BLaER1 treated with 17β-estradiol and CSF1 and Interleukin-3, amounts not matched to agents 10 nM and 100 nM (cell line): ENCODE results near the gene MICAL1.

Experiments
- H3K27ac ChIP-seq, 11 experiments: shearing (Covaris generic); formaldehyde crosslinking; 2 replicates each; pipeline ENCODE4 v1.8.1; 2022
- H3K27me3 ChIP-seq, 11 experiments: shearing (Covaris generic); formaldehyde crosslinking; 2 replicates each; pipeline ENCODE4 v1.8.1; 2022
- H3K36me3 ChIP-seq, 11 experiments: shearing (Covaris generic); formaldehyde crosslinking; 2 replicates each; pipeline ENCODE4 v1.8.1; 2022
- H3K4me1 ChIP-seq, 10 experiments: shearing (Covaris generic); formaldehyde crosslinking; 2 replicates each; pipeline ENCODE4 v1.8.1; 2022
- H3K4me2 ChIP-seq, 11 experiments: shearing (Covaris generic); formaldehyde crosslinking; 2 replicates each; pipeline ENCODE4 v1.8.1; 2022
- H3K4me3 ChIP-seq, 10 experiments: shearing (Covaris generic); formaldehyde crosslinking; 2 replicates each; pipeline ENCODE4 v1.8.1; 2022
- H3K9ac ChIP-seq, 11 experiments: shearing (Covaris generic); formaldehyde crosslinking; 2 replicates each; pipeline ENCODE4 v1.8.1; 2022
- H3K9me3 ChIP-seq, 11 experiments: shearing (Covaris generic); formaldehyde crosslinking; replicated peaks in 1 of 11; 2 replicates each; pipeline ENCODE4 v1.8.1; 2022
- H4K20me1 ChIP-seq, 11 experiments: shearing (Covaris generic); formaldehyde crosslinking; 2 replicates each; pipeline ENCODE4 v1.8.1; 2022
- Cebpa-rat ChIP-seq, 11 experiments: shearing (Covaris generic); IDR thresholded peaks; 2 replicates each; pipeline ENCODE4 v1.8.1; 2022

Gene MICAL1

DNA sequence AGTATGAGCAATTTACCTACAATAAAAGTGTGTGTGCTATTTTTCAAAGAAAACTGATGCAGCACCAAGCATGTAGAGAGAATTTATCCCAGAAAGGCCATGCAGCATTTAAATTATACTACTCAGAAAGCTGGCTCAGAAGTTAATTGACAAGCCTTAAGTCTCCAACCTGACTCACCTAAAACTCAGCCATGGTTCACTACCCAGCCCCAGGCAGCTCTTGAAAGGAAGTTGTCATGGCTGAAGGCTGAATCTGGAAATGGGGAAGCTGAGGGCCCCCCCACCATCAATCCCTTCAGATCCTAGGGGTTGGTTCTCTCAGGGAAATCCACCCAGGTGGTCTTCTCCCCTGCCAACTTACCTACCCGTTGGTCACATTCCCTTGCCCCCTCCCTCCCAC is 34.8 kb downstream of the MICAL1 start:
- H3K9ac ChIP-seq: no peak overlapping the region
- H3K27ac ChIP-seq: no peak overlapping the region
- no peaks in the 10 kb centered on the region for H3K9me3 ChIP-seq
- H3K4me3 ChIP-seq: no peak overlapping the region
- peak overlapping the region in 5 of 11 experiments; percentile 2 to 35 (median 10); a peak in 3 of 22 replicates for H3K4me2 ChIP-seq
- TF ChIP-seq Cebpa-rat (IDR thresholded peaks at IDR 0.05): no peak
- H3K4me1 ChIP-seq: peaks cover 5 to 30% (median 23%) of the 10 kb centered on the region in 10 experiments; a peak in 18 of 20 replicates
- H3K36me3 ChIP-seq: no peaks in the 10 kb centered on the region
- H3K27me3 ChIP-seq: no peaks in the 10 kb centered on the region
- no peaks in the 10 kb centered on the region for H4K20me1 ChIP-seq

DNA sequence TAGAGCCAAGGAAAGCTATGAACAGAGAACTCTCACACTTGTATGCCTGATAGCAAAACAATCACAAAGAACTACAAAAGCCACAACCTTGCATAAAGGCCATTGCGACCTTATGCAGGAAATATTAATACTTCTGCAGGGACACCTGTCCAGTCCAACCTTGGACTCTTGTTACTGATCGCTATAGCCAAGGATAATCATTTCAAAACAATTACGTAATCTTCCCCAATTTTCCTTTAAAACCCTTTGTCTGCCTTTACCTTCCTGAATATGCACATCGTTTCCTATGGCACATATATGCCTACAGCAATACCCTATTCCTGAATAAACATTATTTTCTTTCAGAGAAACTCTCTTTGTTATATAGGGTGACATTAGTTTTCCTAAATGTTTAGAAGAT is 37.9 kb downstream of the MICAL1 start:
- TF ChIP-seq Cebpa-rat (IDR thresholded peaks at IDR 0.05): peak in 2 of 11 experiments; percentile 27 to 35; a peak in 3 of 22 replicates
- no peak overlapping the region for H3K9ac ChIP-seq
- no peak overlapping the region for H3K27ac ChIP-seq
- H3K4me3 ChIP-seq: no peak overlapping the region
- no peaks in the 10 kb centered on the region for H4K20me1 ChIP-seq
- H3K4me1 ChIP-seq: peaks cover 0 to 9% (median 6%) of the 10 kb centered on the region in 10 experiments; a peak in 12 of 20 replicates
- H3K9me3 ChIP-seq: peaks cover 0 to 10% (median 0%) of the 10 kb centered on the region in 11 experiments; a peak in 1 of 22 replicates
- no peaks in the 10 kb centered on the region for H3K36me3 ChIP-seq
- H3K27me3 ChIP-seq: no peaks in the 10 kb centered on the region
- H3K4me2 ChIP-seq: no peak overlapping the region

DNA sequence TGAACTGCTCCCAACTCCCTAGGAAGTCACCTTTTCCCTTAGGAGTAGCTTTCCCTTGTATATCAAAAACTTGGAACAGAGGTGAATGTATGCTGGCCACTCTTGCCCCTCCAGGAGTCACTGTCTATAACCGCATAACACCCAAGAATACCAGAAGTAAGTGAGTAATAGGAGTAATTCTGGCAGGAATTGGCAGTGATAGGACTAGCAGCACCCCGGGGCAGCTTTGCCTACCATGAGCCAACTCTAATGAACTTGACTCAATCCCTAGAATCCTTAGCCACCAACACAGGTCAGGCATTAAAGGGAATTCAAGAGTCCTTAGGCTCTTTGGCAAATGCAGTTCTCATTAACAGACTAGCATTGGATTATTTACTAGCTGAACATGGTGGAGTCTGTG is 44.5 kb downstream of the MICAL1 start:
- Histone ChIP-seq H3K4me2 (no peak overlapping the region), H3K4me1 (peaks cover 0 to 8% (median 0%) of the 10 kb centered on the region in 10 experiments; a peak in 2 of 20 replicates), H3K9ac (no peak overlapping the region), H4K20me1 (no peaks in the 10 kb centered on the region), H3K27ac (no peak overlapping the region), H3K9me3 (peaks cover 0 to 10% (median 0%) of the 10 kb centered on the region in 11 experiments; a peak in 2 of 22 replicates), H3K4me3 (no peak overlapping the region), H3K36me3 (no peaks in the 10 kb centered on the region; a peak in 1 of 22 replicates), H3K27me3 (no peaks in the 10 kb centered on the region)
- no peak for TF ChIP-seq Cebpa-rat (IDR thresholded peaks at IDR 0.05)

DNA sequence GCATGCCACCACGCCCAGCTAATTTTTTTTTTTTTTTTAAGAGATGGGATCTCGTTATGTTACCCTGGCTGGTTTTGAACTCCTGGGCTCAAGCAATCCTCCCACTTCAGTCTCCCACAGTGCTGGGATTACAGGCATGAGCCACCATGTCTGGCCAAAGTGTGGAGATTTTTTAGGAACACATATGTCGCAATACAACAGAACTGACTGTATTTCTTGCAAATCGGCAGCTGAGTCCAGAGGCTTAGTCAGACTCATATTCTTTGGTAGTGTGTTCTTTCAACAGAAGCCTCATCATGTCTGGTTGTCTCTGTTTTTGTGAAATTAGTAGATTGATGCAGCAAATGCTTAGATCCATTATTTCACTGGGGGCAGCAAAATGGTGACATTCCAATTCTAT is 49.4 kb downstream of the MICAL1 start:
- Histone ChIP-seq H3K27me3 (no peaks in the 10 kb centered on the region), H4K20me1 (no peaks in the 10 kb centered on the region), H3K4me1 (peaks cover 0 to 9% (median 0%) of the 10 kb centered on the region in 10 experiments; a peak in 2 of 20 replicates), H3K9me3 (peaks cover 0 to 6% (median 0%) of the 10 kb centered on the region in 11 experiments; a peak in 1 of 22 replicates), H3K27ac (no peak overlapping the region), H3K4me3 (no peak overlapping the region), H3K4me2 (0 out of 22 replicates have a peak overlapping the region, but pooled peaks of 2 of the 11 experiments have one; percentile 13 to 14), H3K36me3 (no peaks in the 10 kb centered on the region; a peak in 1 of 22 replicates), H3K9ac (no peak overlapping the region)
- peak in 10 of 11 experiments; percentile 39 to 87 (median 66); a peak in 15 of 22 replicates for TF ChIP-seq Cebpa-rat (IDR thresholded peaks at IDR 0.05)

- Histone ChIP-seq H3K4me1 (peaks cover 0 to 10% (median 0%) of the 10 kb centered on the region in 10 experiments; a peak in 4 of 20 replicates), H3K27ac (no peak overlapping the region), H3K36me3 (no peaks in the 10 kb centered on the region), H3K27me3 (no peaks in the 10 kb centered on the region), H3K9me3 (no peaks in the 10 kb centered on the region), H3K4me3 (no peak overlapping the region), H4K20me1 (no peaks in the 10 kb centered on the region), H3K9ac (no peak overlapping the region), H3K4me2 (no peak overlapping the region)
- TF ChIP-seq Cebpa-rat (IDR thresholded peaks at IDR 0.05): no peak
Observed at GRCh38 chr6:109397020-109397419, 58.6 kb downstream of the MICAL1 start.

GRCh38 chr6:109396046-109396718 is 59.4 kb downstream of the MICAL1 start:
- Histone ChIP-seq H3K9ac (0 out of 22 replicates have a peak overlapping the region, but pooled peaks of 1 of the 11 experiments have one; percentile 29), H3K27me3 (no peaks in the 10 kb centered on the region), H3K4me1 (peaks cover 0 to 10% (median 0%) of the 10 kb centered on the region in 10 experiments; a peak in 4 of 20 replicates), H3K27ac (no peak overlapping the region), H4K20me1 (no peaks in the 10 kb centered on the region), H3K9me3 (no peaks in the 10 kb centered on the region), H3K36me3 (no peaks in the 10 kb centered on the region), H3K4me3 (no peak overlapping the region), H3K4me2 (no peak overlapping the region)
- TF ChIP-seq Cebpa-rat (IDR thresholded peaks at IDR 0.05): no peak
